Neural crest cell (in vitro differentiated cells): ENCODE data around the gene RGL2. TPM values are rescaled to one million over a fixed set of nuclear protein-coding genes. Genes with fewer than 3 reads are reported as not detected.

Experiments
- DNase-seq: peaks from one replicate; pipeline ENCODE4 v3.0.0; 2021; ENCODE audit warnings: low read depth, mixed read lengths, low spot score
- H3K27ac Mint-ChIP-seq: one replicate; pipeline ENCODE4 v1.8.0; 2021; ENCODE audit warnings: mild to moderate bottlenecking, mixed read lengths; ENCODE audit not compliant: unreplicated experiment
- H3K27me3 Mint-ChIP-seq: 2 replicates; pipeline ENCODE4 v1.8.0; 2021; ENCODE audit warnings: low read depth, mild to moderate bottlenecking, mixed read lengths
- H3K36me3 Mint-ChIP-seq: 2 replicates; pipeline ENCODE4 v1.8.0; 2021; ENCODE audit warnings: low read depth, mild to moderate bottlenecking, mixed read lengths
- H3K4me1 Mint-ChIP-seq: 2 replicates; pipeline ENCODE4 v1.8.0; 2021; ENCODE audit warnings: mixed read lengths
- H3K4me3 Mint-ChIP-seq: one replicate; pipeline ENCODE4 v1.8.0; 2021; ENCODE audit warnings: mild to moderate bottlenecking, mixed read lengths
- H3K9me3 Mint-ChIP-seq: 2 replicates; pipeline ENCODE4 v1.8.0; 2021; ENCODE audit warnings: mixed read lengths
- CTCF ChIP-seq: fragments of 200-600 bp; sonication (generic); conservative IDR thresholded peaks from 2 replicates; pipeline ENCODE4 v1.5.0; 2021; ENCODE audit warnings: antibody characterized with exemption, mild to moderate bottlenecking
- total RNA-seq: library from RNA; stranded (reverse); gene quantifications from 2 replicates; pipeline ENCODE4 v1.2.1, GENCODE V29; 2021

The RGL2 gene
- total RNA-seq, 1 donor from 2014 or later: 56.0 TPM

- peak; percentile 79 for TF ChIP-seq CTCF
- Mint-ChIP-seq H3K27me3 (no peaks in the 10 kb centered on the region), H3K4me3 (peak overlapping the region; percentile 99), H3K9me3 (no peaks in the 10 kb centered on the region), H3K27ac (peak overlapping the region; percentile 99), H3K4me1 (peaks cover 39% of the 10 kb centered on the region), H3K36me3 (no peaks in the 10 kb centered on the region)
- DNase-seq: peak; percentile 81
Measured at GRCh38 chr6:33299237-33299944, 649 bp upstream of the RGL2 start.

GRCh38 chr6:33297956-33298772 is 578 bp downstream of the RGL2 start:
- peaks cover 39% of the 10 kb centered on the region for H3K4me1 Mint-ChIP-seq
- TF ChIP-seq CTCF: no peak
- no peak for DNase-seq
- H3K4me3 Mint-ChIP-seq: peak overlapping the region; percentile 99
- H3K9me3 Mint-ChIP-seq: no peaks in the 10 kb centered on the region
- no peaks in the 10 kb centered on the region for H3K27me3 Mint-ChIP-seq
- H3K27ac Mint-ChIP-seq: peak overlapping the region; percentile 96
- no peaks in the 10 kb centered on the region for H3K36me3 Mint-ChIP-seq

- Mint-ChIP-seq H3K27me3 (no peaks in the 10 kb centered on the region), H3K27ac (peak overlapping the region; percentile 12)
Measured at GRCh38 chr6:33297406-33297955, 1.3 kb downstream of the RGL2 start.

GRCh38 chr6:33296797-33297405 is 1.8 kb downstream of the RGL2 start:
- H3K36me3 Mint-ChIP-seq: no peaks in the 10 kb centered on the region
- peak overlapping the region; percentile 99 for H3K4me3 Mint-ChIP-seq
- no peaks in the 10 kb centered on the region for H3K9me3 Mint-ChIP-seq
- H3K4me1 Mint-ChIP-seq: peaks cover 39% of the 10 kb centered on the region
- H3K27me3 Mint-ChIP-seq: no peaks in the 10 kb centered on the region
- H3K27ac Mint-ChIP-seq: no peak overlapping the region
- no peak for DNase-seq
- TF ChIP-seq CTCF: no peak

More at GRCh38 chr6:33297406-33297955, 1.3 kb downstream of the RGL2 start:
- DNase-seq: no peak
- no peak for TF ChIP-seq CTCF
- Mint-ChIP-seq H3K4me1 (peaks cover 39% of the 10 kb centered on the region), H3K36me3 (no peaks in the 10 kb centered on the region), H3K4me3 (peak overlapping the region; percentile 99), H3K9me3 (no peaks in the 10 kb centered on the region)

GRCh38 chr6:33295621-33296369 is 2.9 kb downstream of the RGL2 start:
- peaks cover 36% of the 10 kb centered on the region for H3K4me1 Mint-ChIP-seq
- no peaks in the 10 kb centered on the region for H3K27me3 Mint-ChIP-seq
- H3K4me3 Mint-ChIP-seq: peak overlapping the region; percentile 87
- DNase-seq: no peak
- TF ChIP-seq CTCF: no peak
- H3K36me3 Mint-ChIP-seq: no peaks in the 10 kb centered on the region
- H3K27ac Mint-ChIP-seq: no peak overlapping the region
- no peaks in the 10 kb centered on the region for H3K9me3 Mint-ChIP-seq
